NB4 (cell line): ENCODE data around the gene C19orf85.

Source experiments
- DNase-seq: peaks from one replicate; pipeline ENCODE4 v3.0.0; 2010; ENCODE audit warnings: low read depth
- H3K4me3 ChIP-seq: one replicate; pipeline ENCODE4 v1.5.1; 2011; ENCODE audit warnings: mild to moderate bottlenecking, low read depth, low read length, moderate library complexity
- MYC ChIP-seq: IDR thresholded peaks from 2 replicates; pipeline ENCODE4 v1.6.1; 2011; ENCODE audit warnings: low read depth, low read length
- POLR2A ChIP-seq: IDR thresholded peaks from 2 replicates; pipeline ENCODE4 v1.6.1; 2011; ENCODE audit warnings: mild to moderate bottlenecking; ENCODE audit not compliant: insufficient read length; ENCODE audit errors: extremely low read depth
- TF ChIP-seq, protein P1 (sequence below): IDR thresholded peaks from 2 replicates; pipeline ENCODE4 v1.6.1; 2011; ENCODE audit warnings: low read depth, low read length
- TF ChIP-seq, protein P2 (sequence below): IDR thresholded peaks from one replicate; pipeline ENCODE4 v1.5.1; 2012; ENCODE audit warnings: low read depth, low read length

C19orf85 gene

GRCh38 chr19:55436847-55437246 is 27.7 kb downstream of the C19orf85 start:
- TF ChIP-seq, protein P1, sequence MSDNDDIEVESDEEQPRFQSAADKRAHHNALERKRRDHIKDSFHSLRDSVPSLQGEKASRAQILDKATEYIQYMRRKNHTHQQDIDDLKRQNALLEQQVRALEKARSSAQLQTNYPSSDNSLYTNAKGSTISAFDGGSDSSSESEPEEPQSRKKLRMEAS = no peak
- TF ChIP-seq, protein P2, sequence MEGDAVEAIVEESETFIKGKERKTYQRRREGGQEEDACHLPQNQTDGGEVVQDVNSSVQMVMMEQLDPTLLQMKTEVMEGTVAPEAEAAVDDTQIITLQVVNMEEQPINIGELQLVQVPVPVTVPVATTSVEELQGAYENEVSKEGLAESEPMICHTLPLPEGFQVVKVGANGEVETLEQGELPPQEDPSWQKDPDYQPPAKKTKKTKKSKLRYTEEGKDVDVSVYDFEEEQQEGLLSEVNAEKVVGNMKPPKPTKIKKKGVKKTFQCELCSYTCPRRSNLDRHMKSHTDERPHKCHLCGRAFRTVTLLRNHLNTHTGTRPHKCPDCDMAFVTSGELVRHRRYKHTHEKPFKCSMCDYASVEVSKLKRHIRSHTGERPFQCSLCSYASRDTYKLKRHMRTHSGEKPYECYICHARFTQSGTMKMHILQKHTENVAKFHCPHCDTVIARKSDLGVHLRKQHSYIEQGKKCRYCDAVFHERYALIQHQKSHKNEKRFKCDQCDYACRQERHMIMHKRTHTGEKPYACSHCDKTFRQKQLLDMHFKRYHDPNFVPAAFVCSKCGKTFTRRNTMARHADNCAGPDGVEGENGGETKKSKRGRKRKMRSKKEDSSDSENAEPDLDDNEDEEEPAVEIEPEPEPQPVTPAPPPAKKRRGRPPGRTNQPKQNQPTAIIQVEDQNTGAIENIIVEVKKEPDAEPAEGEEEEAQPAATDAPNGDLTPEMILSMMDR = no peak
- TF ChIP-seq POLR2A (no peak), MYC (no peak)
- H3K4me3 ChIP-seq = no peak overlapping the region
- DNase-seq = no peak

DNA sequence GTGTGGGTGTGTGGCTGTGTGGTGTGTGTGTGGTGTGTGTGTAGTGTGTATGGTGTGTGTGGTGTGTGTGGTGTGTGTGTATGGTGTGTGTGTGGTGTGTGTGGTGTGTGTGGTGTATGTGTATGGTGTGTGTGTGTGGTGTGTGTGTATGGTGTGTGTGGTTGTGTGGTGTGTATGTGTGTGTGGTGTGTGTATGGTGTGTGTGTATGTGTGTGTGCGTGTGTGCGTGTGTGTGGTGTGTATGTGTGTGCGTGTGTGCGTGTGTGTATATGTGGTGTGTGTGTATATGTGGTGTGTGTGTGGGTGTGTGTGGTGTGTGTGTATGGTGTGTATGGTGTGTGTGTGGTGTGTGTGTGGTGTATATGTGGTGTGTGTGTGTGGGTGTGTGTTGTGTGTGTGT is 29.5 kb downstream of the C19orf85 start:
- TF ChIP-seq, protein P2 = no peak
- TF ChIP-seq, protein P1 = no peak
- no peak for TF ChIP-seq MYC
- no peak for TF ChIP-seq POLR2A

DNA sequence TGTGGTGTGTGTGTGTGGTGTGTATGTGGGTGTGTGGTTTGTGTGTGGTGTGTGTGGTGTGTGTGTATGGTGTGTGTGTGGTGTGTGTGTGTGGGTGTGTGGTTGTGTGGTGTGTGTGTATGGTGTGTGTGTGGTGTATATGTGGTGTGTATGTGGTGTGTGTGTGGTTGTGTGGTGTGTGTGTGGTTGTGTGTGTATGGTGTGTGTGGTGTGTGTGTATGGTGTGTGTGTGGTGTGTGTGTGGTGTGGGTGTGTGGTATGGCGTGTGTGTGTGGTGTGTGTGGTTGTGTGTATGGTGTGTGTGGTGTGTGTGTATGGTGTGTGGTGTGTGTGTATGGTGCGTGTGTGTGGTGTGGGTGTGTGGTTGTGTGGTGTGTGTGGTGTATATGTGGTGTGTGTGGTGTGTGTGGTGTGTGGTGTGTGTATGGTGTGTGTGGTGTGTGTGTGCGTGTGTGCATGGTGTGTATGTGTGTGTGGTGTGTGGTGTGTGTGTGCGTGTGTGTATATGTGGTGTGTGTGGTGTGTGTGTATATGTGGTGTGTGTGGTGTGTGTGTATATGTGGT is 30.1 kb downstream of the C19orf85 start:
- TF ChIP-seq MYC (no peak), POLR2A (no peak)
- TF ChIP-seq, protein P2 = no peak
- TF ChIP-seq, protein P1 = no peak
- DNase-seq = no peak
- H3K4me3 ChIP-seq = no peak overlapping the region

More for the DNA sequence above, 29.5 kb downstream of the C19orf85 start:
- H3K4me3 ChIP-seq = no peak overlapping the region
- DNase-seq = no peak

DNA sequence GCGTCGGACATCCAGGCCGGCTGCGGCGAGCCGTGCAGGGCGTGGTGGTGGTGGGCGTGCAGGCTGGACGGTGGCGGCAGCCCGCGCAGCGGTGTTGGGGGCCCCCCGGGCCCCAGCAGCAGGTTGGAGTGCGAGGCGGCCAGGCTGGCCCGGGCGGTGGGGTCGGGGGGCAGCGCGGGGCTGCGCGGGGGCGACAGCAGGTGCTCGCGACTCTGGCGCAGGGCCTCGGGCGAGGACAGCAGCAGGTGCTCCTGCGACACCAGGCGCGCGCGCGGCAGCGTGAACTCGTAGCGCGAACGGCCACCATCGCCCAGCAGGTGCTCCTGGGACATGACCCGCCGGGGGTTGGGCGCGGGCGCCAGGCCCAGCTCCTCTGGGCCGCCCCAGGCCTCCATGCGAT is 31.3 kb downstream of the C19orf85 start:
- TF ChIP-seq MYC (no peak), POLR2A (no peak)
- TF ChIP-seq, protein P1 = no peak
- TF ChIP-seq, protein P2 = no peak
- H3K4me3 ChIP-seq = no peak overlapping the region
- no peak for DNase-seq

DNA sequence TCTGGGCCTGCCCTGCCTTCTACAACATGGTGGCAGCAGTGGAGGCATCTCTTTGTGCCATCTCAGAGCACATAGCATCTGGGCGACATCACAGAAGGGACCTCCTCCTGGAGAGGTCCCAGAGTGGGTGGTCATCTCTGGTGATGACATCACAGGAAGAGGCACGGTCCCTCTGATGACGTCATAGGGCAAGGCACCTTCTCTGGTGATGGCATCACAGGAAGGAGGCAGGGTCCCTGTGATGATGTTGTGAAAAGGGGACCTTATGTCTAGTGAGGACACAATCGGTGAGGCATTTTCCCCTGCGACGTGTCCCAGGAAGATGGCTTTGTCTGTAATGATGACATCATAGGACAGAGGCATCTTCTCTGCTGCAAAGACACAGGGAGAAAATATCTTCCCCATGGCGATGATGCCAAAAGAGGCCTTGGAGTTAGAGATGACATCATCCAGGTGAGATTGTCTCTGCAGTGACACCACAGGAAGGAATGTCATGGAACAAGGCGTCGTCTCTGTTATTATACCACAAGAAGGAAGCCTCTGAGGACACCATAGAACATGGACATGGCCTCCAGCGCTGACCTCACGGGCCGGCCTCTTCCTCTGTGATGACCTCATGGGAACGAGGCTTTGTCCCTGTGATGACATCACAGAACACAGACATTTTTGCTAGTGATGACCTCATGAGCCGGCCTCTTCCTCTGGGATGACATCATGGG is 32.2 kb downstream of the C19orf85 start:
- DNase-seq = no peak
- H3K4me3 ChIP-seq = no peak overlapping the region
- TF ChIP-seq MYC = no peak
- TF ChIP-seq POLR2A = no peak
- TF ChIP-seq, protein P2 = no peak
- TF ChIP-seq, protein P1 = no peak
